GM18526 (cell line): ENCODE results near the gene THRB.

Source experiments
- POLR2A ChIP-seq: IDR thresholded peaks from 3 replicates; pipeline ENCODE4 v1.6.1; 2011; ENCODE audit not compliant: insufficient read length; ENCODE audit errors: extremely low read depth

Gene THRB

GRCh38 chr3:24343084-24343783, 151.4 kb downstream of the THRB start:
- TF ChIP-seq POLR2A = no peak

- TF ChIP-seq POLR2A = no peak
These were observed 152.4 kb downstream of the THRB start for GRCh38 chr3:24342275-24342674.

GRCh38 chr3:24341668-24342067, 153.0 kb downstream of the THRB start:
- no peak for TF ChIP-seq POLR2A

DNA sequence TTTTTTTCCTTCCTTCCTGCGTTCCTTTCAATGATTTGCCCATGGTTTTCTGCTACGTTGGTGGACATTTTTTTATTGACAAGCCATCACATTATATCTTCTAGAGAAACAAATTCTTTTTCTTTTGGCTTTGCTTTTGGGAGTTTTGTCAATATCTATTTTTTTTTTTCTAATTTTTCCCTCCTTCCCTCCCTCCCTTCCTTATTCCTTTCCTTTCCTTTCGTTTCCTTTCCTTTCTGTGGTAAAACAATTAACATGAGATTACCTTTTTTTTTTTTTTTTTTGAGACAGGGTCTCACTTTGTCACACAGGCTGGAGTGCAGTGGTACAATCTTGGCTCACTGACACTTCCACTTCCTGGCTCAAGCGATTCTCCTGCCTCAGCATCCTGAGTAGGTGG, 153.7 kb downstream of the THRB start:
- TF ChIP-seq POLR2A = no peak

DNA sequence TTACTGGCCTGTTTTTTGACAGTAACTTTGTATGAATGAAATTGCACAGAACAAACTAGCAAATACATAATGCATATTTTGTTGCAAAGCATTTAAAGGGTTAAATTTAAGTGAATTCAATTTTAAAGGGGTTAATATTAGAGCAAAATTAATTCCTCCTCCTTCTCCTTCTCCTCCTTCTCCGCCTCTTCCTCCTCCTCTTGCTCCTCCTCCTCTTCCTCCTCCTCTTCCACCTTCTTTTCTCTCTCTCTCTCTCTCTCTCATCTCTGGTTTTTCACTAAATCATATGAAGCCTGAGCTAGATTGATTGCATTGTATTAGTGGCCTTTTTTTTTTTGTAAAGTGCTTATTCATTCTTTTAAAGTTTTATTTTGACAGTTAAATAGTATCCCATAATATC, 154.5 kb downstream of the THRB start:
- TF ChIP-seq POLR2A = no peak

- no peak for TF ChIP-seq POLR2A
These were observed 155.3 kb downstream of the THRB start for GRCh38 chr3:24339266-24339825.

DNA sequence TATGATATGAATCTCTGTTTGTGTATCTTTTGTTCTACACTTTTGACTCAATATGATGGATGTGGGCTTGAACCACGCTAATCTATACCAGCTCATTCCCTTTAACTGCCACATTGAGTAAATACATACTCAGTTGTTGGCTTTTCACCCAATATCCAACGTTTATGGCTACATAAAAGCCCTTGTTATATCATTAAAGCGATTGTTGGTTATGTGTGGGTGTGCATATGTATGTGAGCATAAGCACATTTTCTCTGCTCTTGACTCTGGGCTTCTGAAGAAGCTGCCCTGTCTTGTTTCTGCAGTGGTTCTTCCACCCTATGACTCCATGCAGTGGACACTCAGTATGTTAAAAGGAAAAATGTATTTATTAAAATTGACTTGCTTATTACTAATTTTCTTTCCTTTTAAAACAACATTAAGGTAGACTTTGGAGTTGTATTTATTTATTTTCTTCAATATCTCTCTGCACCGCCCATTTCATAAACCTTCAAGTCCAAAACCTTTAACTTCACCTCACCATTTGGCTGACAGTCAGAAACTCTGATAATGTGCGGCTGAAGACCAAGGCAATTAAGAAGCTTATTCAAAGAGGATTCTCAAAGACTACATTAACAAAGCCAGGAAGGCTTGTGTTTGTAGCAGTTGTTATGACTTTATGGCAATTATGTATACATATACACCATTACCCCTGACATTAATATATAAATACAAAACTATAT, 156.1 kb downstream of the THRB start:
- no peak for TF ChIP-seq POLR2A

DNA sequence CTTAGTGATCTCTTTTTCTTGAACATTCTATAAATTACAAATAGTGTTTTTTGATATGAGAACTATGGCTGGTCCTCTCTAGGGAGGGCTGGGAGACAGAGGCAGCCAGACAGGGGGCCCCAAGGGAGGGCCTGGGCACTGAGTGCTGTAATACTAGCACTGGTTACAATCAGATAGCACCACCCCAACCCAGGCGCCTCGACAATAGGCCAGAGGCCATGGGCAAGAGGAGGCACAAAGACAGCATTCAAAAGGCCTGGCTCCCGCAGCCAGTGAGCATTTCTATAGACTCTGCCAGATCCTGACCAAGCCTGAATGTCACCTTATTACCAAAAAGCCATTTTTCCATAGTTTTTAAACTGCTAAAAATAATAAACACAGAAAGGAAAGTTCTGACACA, 158.5 kb downstream of the THRB start:
- no peak for TF ChIP-seq POLR2A

GRCh38 chr3:24332092-24332491, 162.6 kb downstream of the THRB start:
- no peak for TF ChIP-seq POLR2A

DNA sequence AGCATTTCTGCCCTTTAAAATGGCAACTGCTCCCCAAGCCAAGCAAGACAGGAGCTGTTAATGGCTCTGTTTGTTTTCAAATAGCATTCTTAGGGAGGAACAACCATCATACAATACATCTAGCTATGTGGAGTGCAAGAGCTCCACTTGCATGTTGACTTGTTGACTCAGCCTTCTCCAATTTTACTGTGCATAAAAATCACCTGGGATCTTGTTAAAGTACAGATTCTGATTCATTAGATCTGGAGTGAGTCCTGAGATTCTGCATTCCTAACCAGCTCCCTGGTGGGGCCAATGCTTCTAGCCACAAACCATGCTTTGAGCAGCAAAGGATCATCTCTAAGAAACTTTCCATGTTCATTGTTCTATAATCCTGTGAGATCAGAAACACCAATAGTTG, 171.4 kb downstream of the THRB start:
- no peak for TF ChIP-seq POLR2A

DNA sequence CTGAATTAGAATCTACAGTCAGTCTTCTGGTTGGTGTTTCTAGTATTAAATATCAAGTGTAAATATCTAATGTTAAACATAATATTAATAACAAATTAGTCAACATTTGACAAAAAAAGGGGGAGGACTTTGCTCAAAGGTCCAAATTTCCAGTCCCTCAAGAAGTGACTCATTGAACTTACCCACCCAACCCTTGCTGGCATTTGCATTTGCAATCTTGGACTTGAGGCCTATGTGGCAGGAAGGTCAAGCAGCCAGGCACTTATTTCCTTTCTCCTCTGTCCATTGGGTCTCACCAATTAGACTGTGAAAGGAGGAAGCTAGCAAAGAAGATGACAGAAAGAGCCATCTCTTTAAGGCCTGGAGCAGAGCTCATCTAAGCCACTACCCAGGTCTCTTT, 174.0 kb downstream of the THRB start:
- TF ChIP-seq POLR2A = no peak

- TF ChIP-seq POLR2A = no peak
These were observed 175.9 kb downstream of the THRB start for GRCh38 chr3:24318677-24319287.

DNA sequence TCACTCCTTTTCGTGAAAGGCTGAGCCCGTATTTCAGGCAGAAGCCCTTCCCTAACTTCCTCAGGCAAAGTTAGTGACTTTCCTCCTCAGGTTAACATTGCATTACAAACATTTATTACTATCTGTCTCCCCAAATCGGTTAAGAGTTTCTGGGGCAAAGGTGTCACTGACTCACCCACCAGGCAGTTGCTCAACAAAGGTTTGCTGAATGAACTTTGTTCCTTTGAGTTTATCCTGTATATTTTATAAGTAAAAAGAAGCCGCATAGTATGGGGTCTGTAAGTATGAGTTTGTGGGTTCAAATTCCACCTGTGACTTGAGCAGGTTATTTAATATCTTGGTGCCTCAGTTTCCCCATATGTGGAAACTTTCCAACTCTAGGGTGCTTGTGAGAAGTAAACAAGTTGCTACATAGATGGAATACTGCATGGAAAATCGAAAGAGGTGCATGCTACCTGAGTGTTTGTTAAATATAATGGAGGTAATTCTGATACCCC, 177.7 kb downstream of the THRB start:
- no peak for TF ChIP-seq POLR2A

GRCh38 chr3:24315971-24316370, 178.7 kb downstream of the THRB start:
- TF ChIP-seq POLR2A = no peak

GRCh38 chr3:24315356-24315755, 179.3 kb downstream of the THRB start:
- no peak for TF ChIP-seq POLR2A

DNA sequence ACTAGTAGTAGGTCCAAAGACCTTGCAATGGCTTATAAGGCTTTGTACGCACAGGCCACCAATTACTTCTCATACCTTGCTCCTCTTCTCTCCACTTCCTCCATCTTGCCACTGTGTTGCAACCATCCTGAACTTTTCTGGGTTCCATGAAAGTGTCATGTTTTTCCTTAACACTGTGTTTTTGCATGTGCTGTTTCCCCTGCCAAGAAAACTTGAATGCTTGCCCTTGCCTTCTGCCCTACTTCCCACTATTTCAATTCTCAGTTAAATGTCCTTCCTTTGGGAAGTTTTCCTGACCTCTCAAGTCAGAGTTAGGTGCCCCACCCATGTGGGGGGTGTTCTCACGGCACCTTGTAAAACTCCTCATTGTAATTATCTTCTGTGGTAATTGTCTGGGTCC, 182.8 kb downstream of the THRB start:
- no peak for TF ChIP-seq POLR2A
